Effector CD8-positive, alpha-beta T cell (primary cell): ENCODE results near the gene NEMP1.
A peak's percentile ranks its signal among the peaks of the same experiment; 100 is the strongest.
"Not testable (repeated sequence)": the region's sequence is repeated elsewhere in the genome, so short reads cannot be mapped to it uniquely, and the experiment has no call there.

ENCODE experiments used
- DNase-seq: peaks from one replicate; lab custom pipeline; 2025; lab: John Stamatoyannopoulos, UW
- total RNA-seq, 4 experiments: gene quantifications; one replicate each; lab custom pipeline; 2026; lab: John Stamatoyannopoulos, UW

Gene NEMP1
- total RNA-seq = 32.6 to 58.8 (median 43.9) reads per million in 4 experiments

- peak; percentile 93 for DNase-seq
These were observed at the start of gene NEMP1 for GRCh38 chr12:57078519-57079404. Gene NEMP1 (minus strand): TSS chr12:57078791. CDS start chr12:57078745, 46 bp downstream.

GRCh38 chr12:57127726-57128518, 49.3 kb upstream of the NEMP1 start, which contains the start of gene LRP1:
Gene LRP1 (plus strand): TSS chr12:57128483. CDS start chr12:57128965, 482 bp downstream.
- DNase-seq = peak; percentile 73

GRCh38 chr12:57127101-57127725, 48.6 kb upstream of the NEMP1 start:
- DNase-seq = no peak

- DNase-seq = no peak
These were observed 48.0 kb upstream of the NEMP1 start for GRCh38 chr12:57126561-57126960.

- DNase-seq = no peak
These were observed 47.5 kb upstream of the NEMP1 start for GRCh38 chr12:57126061-57126460.

GRCh38 chr12:57124261-57124877, 45.8 kb upstream of the NEMP1 start:
- peak; percentile 67 for DNase-seq

GRCh38 chr12:57123813-57124212, 45.2 kb upstream of the NEMP1 start:
- no peak for DNase-seq

GRCh38 chr12:57120718-57121117, 42.1 kb upstream of the NEMP1 start:
- DNase-seq = not testable (repeated sequence)

- DNase-seq = no peak
These were observed 40.9 kb upstream of the NEMP1 start for GRCh38 chr12:57119294-57120085.

GRCh38 chr12:57118711-57119271, 40.2 kb upstream of the NEMP1 start:
- DNase-seq = no peak

GRCh38 chr12:57116580-57117281, 38.1 kb upstream of the NEMP1 start:
- no peak for DNase-seq

GRCh38 chr12:57112492-57113294, 34.1 kb upstream of the NEMP1 start:
- DNase-seq = no peak

GRCh38 chr12:57111031-57111734, 32.6 kb upstream of the NEMP1 start, which contains the start of gene STAT6:
Gene STAT6 (minus strand): TSS chr12:57111362. CDS start chr12:57108278, 3,084 bp downstream.
- DNase-seq = peak; percentile 70

- DNase-seq = peak; percentile 66
These were observed 31.8 kb upstream of the NEMP1 start for GRCh38 chr12:57110104-57111030.

GRCh38 chr12:57109207-57110103, 30.9 kb upstream of the NEMP1 start:
- DNase-seq = no peak
